GM12878 (cell line): ENCODE results near the gene PIGM. TPM values are rescaled to one million over a fixed set of nuclear protein-coding genes. Genes with fewer than 3 reads are reported as not detected.
A peak's percentile ranks its signal among the peaks of the same experiment; 100 is the strongest.

Experiments
- ATAC-seq: fragments of 200-7000 bp; cut with Tn5 transposase; 3 replicates; pipeline ENCODE4 v1.9.1; 2020; ENCODE audit warnings: mild to moderate bottlenecking, moderate library complexity
- BruUV-seq: library from RNA; stranded (reverse); fragments of 400-500 nt; replicated peaks from 2 replicates; lab custom pipeline; 2021; lab: Mats Ljungman, UMichigan
- CTCF ChIA-PET: fragments of 300-600 bp; sonication (Branson Sonifier 250); formaldehyde crosslinking; extraction: SDS; loops from one replicate; lab custom pipeline; 2021; ENCODE audit warnings: inconsistent platforms; lab: Yijun Ruan, JAX
- POLR2A ChIA-PET: fragments of 350-600 bp; formaldehyde crosslinking; extraction: SDS; loops from one replicate; lab custom pipeline; 2021; ENCODE audit warnings: inconsistent platforms; lab: Charles Lee
- RAD21 ChIA-PET: fragments of 300-600 bp; sonication (Branson Sonifier 250); formaldehyde crosslinking; loops from one replicate; lab custom pipeline; 2023; ENCODE audit warnings: antibody characterized with exemption; ENCODE audit not compliant: unreplicated experiment; lab: Charles Lee
- SMC1A ChIA-PET: fragments of 300-600 bp; sonication (Branson Sonifier 250); formaldehyde crosslinking; loops from one replicate; lab custom pipeline; 2023; ENCODE audit not compliant: unreplicated experiment, uncharacterized antibody; lab: Charles Lee
- DNase-seq: peaks from one replicate; pipeline ENCODE4 v3.0.0-alpha.2; 2011; ENCODE audit warnings: low read depth, low spot score
- FAIRE-seq: peaks from 3 replicates; lab custom pipeline; 2011; peaks lifted over from hg19 to GRCh38; lab: Jason Lieb, UNC
- H2AFZ ChIP-seq: 2 replicates; pipeline ENCODE4 v1.6.0; 2011; ENCODE audit warnings: low read depth, low read length, control low read depth; ENCODE audit not compliant: control insufficient read depth
- H3K27ac ChIP-seq: 2 replicates; pipeline ENCODE4 v1.5.1; 2011; ENCODE audit warnings: control low read depth; ENCODE audit not compliant: control insufficient read depth, insufficient read depth
- H3K27me3 ChIP-seq, 2 experiments: replicated peaks in 1 of 2; 2 replicates each; pipeline versions ENCODE4 v1.6.0 to v1.6.1; 2011; ENCODE audit warnings: low read length in 1 of 2; ENCODE audit not compliant: control insufficient read depth in 2 of 2, insufficient read depth in 2 of 2
- H3K36me3 ChIP-seq, 2 experiments: 2 replicates each; pipeline ENCODE4 v1.5.1; 2011; ENCODE audit warnings: low read length in 1 of 2; ENCODE audit not compliant: control insufficient read depth in 2 of 2, insufficient read depth in 2 of 2
- H3K4me1 ChIP-seq: 2 replicates; pipeline ENCODE4 v1.6.1; 2011; ENCODE audit warnings: mild to moderate bottlenecking, low read length, moderate library complexity, mixed read lengths; ENCODE audit not compliant: control insufficient read depth, insufficient read depth
- H3K4me2 ChIP-seq: 2 replicates; pipeline ENCODE4 v1.6.0; 2011; ENCODE audit warnings: control low read depth; ENCODE audit not compliant: control insufficient read depth, insufficient read depth
- H3K4me3 ChIP-seq: fragments of 200-600 bp; sonication (generic); 2 replicates; pipeline ENCODE4 v1.5.1; 2016
- H3K79me2 ChIP-seq: 2 replicates; pipeline ENCODE4 v1.6.0; 2011; ENCODE audit warnings: low read length; ENCODE audit not compliant: control insufficient read depth, insufficient read depth
- H3K9ac ChIP-seq: 2 replicates; pipeline ENCODE4 v1.8.0; 2011; ENCODE audit warnings: low read length, control low read depth, mixed read lengths; ENCODE audit not compliant: control insufficient read depth, insufficient read depth
- H3K9me3 ChIP-seq: replicated peaks from 3 replicates; pipeline ENCODE4 v1.5.1; 2011; ENCODE audit warnings: mild to moderate bottlenecking, low read length; ENCODE audit not compliant: control insufficient read depth, insufficient read depth
- H4K20me1 ChIP-seq: 2 replicates; pipeline ENCODE4 v1.6.0; 2011; ENCODE audit not compliant: control insufficient read depth, insufficient read depth
- BCL11A ChIP-seq: IDR thresholded peaks from 2 replicates; pipeline ENCODE4 v1.6.1; 2011; ENCODE audit warnings: low read depth, low read length
- CREM ChIP-seq: IDR thresholded peaks from 2 replicates; pipeline ENCODE4 v1.6.1; 2014; ENCODE audit warnings: antibody characterized with exemption, low read depth
- EGR1 ChIP-seq, 2 experiments: IDR thresholded peaks; 1 replicate in 1 of 2; 2 replicates in 1 of 2; pipeline ENCODE4 v1.6.1; 2011 to 2012; ENCODE audit warnings: low read depth in 2 of 2, low read length in 2 of 2, borderline replicate concordance in 1 of 2, mild to moderate bottlenecking in 1 of 2, moderate library complexity in 1 of 2
- IKZF1 ChIP-seq: fragments of 450-650 bp; conservative IDR thresholded peaks from 2 replicates; pipeline ENCODE4 v1.6.1; 2017; ENCODE audit warnings: antibody characterized with exemption, mild to moderate bottlenecking
- KDM1A ChIP-seq: fragments of 200-600 bp; sonication (generic); IDR thresholded peaks from 2 replicates; pipeline ENCODE4 v1.6.1; 2016; ENCODE audit warnings: borderline replicate concordance
- NKRF ChIP-seq: fragments of 450-650 bp; conservative IDR thresholded peaks from 2 replicates; pipeline ENCODE4 v1.6.1; 2017; ENCODE audit warnings: mild to moderate bottlenecking, moderate library complexity
- PML ChIP-seq: IDR thresholded peaks from 2 replicates; pipeline ENCODE4 v1.6.1; 2012; ENCODE audit warnings: low read length, inconsistent platforms
- POU2F2 ChIP-seq: IDR thresholded peaks from 3 replicates; pipeline ENCODE4 v1.6.1; 2011; ENCODE audit warnings: low read depth, mild to moderate bottlenecking, low read length, borderline replicate concordance
- RAD51 ChIP-seq: fragments of 450-650 bp; IDR thresholded peaks from 2 replicates; pipeline ENCODE4 v1.6.1; 2016; ENCODE audit warnings: moderate library complexity, mild to moderate bottlenecking, inconsistent platforms
- RELA ChIP-seq: fragments of 450-650 bp; IDR thresholded peaks from 2 replicates; pipeline ENCODE4 v1.8.0; 2014; ENCODE audit warnings: borderline replicate concordance; ENCODE audit not compliant: partially characterized antibody
- SPI1 ChIP-seq: IDR thresholded peaks from 2 replicates; pipeline ENCODE4 v1.6.1; 2011; ENCODE audit warnings: low read depth, mild to moderate bottlenecking, low read length, moderate library complexity, borderline replicate concordance; ENCODE audit not compliant: insufficient read depth
- SREBF2 ChIP-seq: IDR thresholded peaks from 2 replicates; pipeline ENCODE4 v1.6.1; 2012; ENCODE audit warnings: mild to moderate bottlenecking, low read length
- WGBS: methylation state at CpG from one replicate; pipeline ENCODE4 v1.1.6; 2016; ENCODE audit warnings: low lambda C conversion rate; ENCODE audit not compliant: insufficient replicate concordance, insufficient coverage; ENCODE audit errors: missing lambda C conversion rate; 5-methylcytosine and 5-hydroxymethylcytosine counted together
- in situ Hi-C: fragments of 300-500 bp; cut with MboI; formaldehyde crosslinking; loops from 9 replicates; pipeline ENCODE4 v1.14.3; 2018; ENCODE audit warnings: mixed read lengths
- intact Hi-C: fragments of 100-400 bp; cut with micrococcal nuclease; formaldehyde crosslinking; loops from one replicate; pipeline ENCODE4 v1.14.2; 2022; ENCODE audit not compliant: unreplicated experiment
- polyA plus RNA-seq, 11 experiments: library from polyadenylated mRNA; depleted of rRNA in 4 of 11; unstranded in 6 of 11; stranded (reverse) in 5 of 11; fragments of >200 nt; fragmentation: Nextera tagmentation in 4 of 11; fragmentation: Illumina TruSeq in 1 of 11; extraction: Ambion mirVana in 4 of 11; extraction: Trizol in 1 of 11; gene quantifications; 1 replicate in 1 of 11; 2 replicates in 10 of 11; pipeline versions ENCODE4 v1.2.1 to v1.2.3, GENCODE V29; 2011 to 2016; ENCODE audit warnings: inconsistent platforms in 2 of 11, missing spikeins in 2 of 11, low read depth in 1 of 11
- total RNA-seq, 4 experiments: library from RNA; depleted of rRNA in 3 of 4; stranded (reverse); fragments of >200 nt in 3 of 4; fragmentation: Illumina TruSeq in 1 of 4; extraction: Trizol in 1 of 4; gene quantifications; 2 replicates each; pipeline versions ENCODE4 v1.2.1 to v1.2.3, GENCODE V29; 2013 to 2021
- TF ChIP-seq, protein P1 (sequence below): fragments of 450-650 bp; IDR thresholded peaks from 2 replicates; pipeline ENCODE4 v1.6.1; 2018; ENCODE audit warnings: borderline replicate concordance, mild to moderate bottlenecking; ENCODE audit not compliant: partially characterized antibody

The PIGM gene
- total and polyA plus RNA-seq, 10 of the 15 experiments (the other 5 are each of a cell fraction or from before 2014, with no cell fraction given) = 2.6 to 6.1 (median 4.6) TPM

- Histone ChIP-seq H3K79me2 (no peaks in the 10 kb centered on the region), H3K4me2 (no peak overlapping the region), H3K4me3 (no peak overlapping the region), H3K27ac (no peak overlapping the region), H4K20me1 (no peaks in the 10 kb centered on the region), H3K4me1 (peaks cover 11% of the 10 kb centered on the region), H3K9ac (no peak overlapping the region), H2AFZ (no peak overlapping the region), H3K27me3 (no peaks in the 10 kb centered on the region; a peak in 3 of 4 replicates), H3K9me3 (no peaks in the 10 kb centered on the region), H3K36me3 (no peaks in the 10 kb centered on the region)
- in situ Hi-C loops = no loop called here
- ChIA-PET RAD21 (interaction anchor here (0.8 to 3.0 kb wide), 9 partner anchors 9 to 148 kb away, joined by 3 to 50 read pairs (median 3); partner anchors contain the start of gene KCNJ9), POLR2A (interaction anchor here (1.2 to 2.0 kb wide), 3 partner anchors 15 to 33 kb away, joined by 3 to 9 read pairs (median 3); partner anchors contain the start of gene PIGM), CTCF (interaction anchor here (0.6 to 49.8 kb wide), 28 partner anchors 8 to 331 kb away, joined by 3 to 1035 read pairs (median 7); partner anchors contain the start of genes FCRL6, IGSF8, KCNJ10 and KCNJ9), SMC1A (interaction anchor here (0.7 to 6.5 kb wide), 19 partner anchors 8 to 331 kb away, joined by 3 to 89 read pairs (median 5); partner anchors contain the start of genes KCNJ10 and KCNJ9)
- no peak for DNase-seq
- no TSS peak for BruUV-seq
- intact Hi-C loops = loop anchor here (2.0 kb wide), 1 partner anchor 39 kb away; no protein-coding TSS in a partner anchor
- FAIRE-seq = no peak
- WGBS = 11% methylated on average over 2 of the region's 2 CpGs
- TF ChIP-seq EGR1 (IDR thresholded peaks at IDR 0.05; ENCODE audit: borderline replicate concordance in 1 of 2, low read depth in 2 of 2, low read length in 2 of 2) (no peak), RAD51 (peak; percentile 64; the same call in 1 of the 2 replicates)
- no peak for ATAC-seq
Measured at GRCh38 chr1:160045653-160046052, 13.9 kb upstream of the PIGM start.

GRCh38 chr1:160043543-160043942 is 11.8 kb upstream of the PIGM start:
- in situ Hi-C loops = no loop called here
- intact Hi-C loops = no loop called here
- no peaks in the 10 kb centered on the region for H3K9me3 ChIP-seq
- ATAC-seq (no peak), DNase-seq (no peak), FAIRE-seq (no peak)
- RAD21 ChIA-PET = interaction anchor here (0.6 kb wide), 1 partner anchor 14 kb away, joined by 3 read pairs; no protein-coding TSS in a partner anchor
- H3K27me3 ChIP-seq = no peaks in the 10 kb centered on the region; a peak in 2 of 4 replicates
- H3K36me3 ChIP-seq = no peaks in the 10 kb centered on the region
- SMC1A ChIA-PET = interaction anchor here (6.5 kb wide), 1 partner anchor 36 kb away, joined by 89 read pairs; the partner anchor contains the start of gene KCNJ9
- peaks cover 11% of the 10 kb centered on the region for H3K4me1 ChIP-seq
- H3K4me2 ChIP-seq = no peak overlapping the region
- no peak overlapping the region for H3K9ac ChIP-seq
- H2AFZ ChIP-seq = no peak overlapping the region
- no peaks in the 10 kb centered on the region for H4K20me1 ChIP-seq
- BruUV-seq = no TSS peak
- CTCF ChIA-PET = interaction anchor here (1.0 to 49.8 kb wide), 4 partner anchors 20 to 41 kb away, joined by 3 to 1035 read pairs (median 18); partner anchors contain the start of genes IGSF8, KCNJ10 and KCNJ9
- H3K79me2 ChIP-seq = no peaks in the 10 kb centered on the region
- POLR2A ChIA-PET = no interaction called here
- no peak overlapping the region for H3K27ac ChIP-seq
- TF ChIP-seq CREM (no peak), SREBF2 (no peak), BCL11A (no peak), KDM1A (no peak), PML (no peak), IKZF1 (no peak), NKRF (no peak), RELA (no peak), SPI1 (no peak), POU2F2 (no peak)
- TF ChIP-seq, protein P1, sequence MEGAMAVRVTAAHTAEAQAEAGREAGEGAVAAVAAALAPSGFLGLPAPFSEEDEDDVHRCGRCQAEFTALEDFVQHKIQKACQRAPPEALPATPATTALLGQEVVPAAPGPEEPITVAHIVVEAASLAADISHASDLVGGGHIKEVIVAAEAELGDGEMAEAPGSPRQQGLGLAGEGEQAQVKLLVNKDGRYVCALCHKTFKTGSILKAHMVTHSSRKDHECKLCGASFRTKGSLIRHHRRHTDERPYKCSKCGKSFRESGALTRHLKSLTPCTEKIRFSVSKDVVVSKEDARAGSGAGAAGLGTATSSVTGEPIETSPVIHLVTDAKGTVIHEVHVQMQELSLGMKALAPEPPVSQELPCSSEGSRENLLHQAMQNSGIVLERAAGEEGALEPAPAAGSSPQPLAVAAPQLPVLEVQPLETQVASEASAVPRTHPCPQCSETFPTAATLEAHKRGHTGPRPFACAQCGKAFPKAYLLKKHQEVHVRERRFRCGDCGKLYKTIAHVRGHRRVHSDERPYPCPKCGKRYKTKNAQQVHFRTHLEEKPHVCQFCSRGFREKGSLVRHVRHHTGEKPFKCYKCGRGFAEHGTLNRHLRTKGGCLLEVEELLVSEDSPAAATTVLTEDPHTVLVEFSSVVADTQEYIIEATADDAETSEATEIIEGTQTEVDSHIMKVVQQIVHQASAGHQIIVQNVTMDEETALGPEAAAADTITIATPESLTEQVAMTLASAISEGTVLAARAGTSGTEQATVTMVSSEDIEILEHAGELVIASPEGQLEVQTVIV = no peak
- H3K4me3 ChIP-seq = no peak overlapping the region
